Chondrocyte (in vitro differentiated cells): ENCODE data around the gene NEU3. TPM values are rescaled to one million over a fixed set of nuclear protein-coding genes. Genes with fewer than 3 reads are reported as not detected.

Experiments
- DNase-seq: peaks from one replicate; pipeline ENCODE4 v3.0.0; 2021; ENCODE audit warnings: mixed read lengths, low spot score
- H3K27ac Mint-ChIP-seq: one replicate; pipeline ENCODE4 v1.8.0; 2021; ENCODE audit warnings: mild to moderate bottlenecking, moderate library complexity, mixed read lengths; ENCODE audit not compliant: unreplicated experiment
- H3K27me3 Mint-ChIP-seq: 2 replicates; pipeline ENCODE4 v1.8.0; 2021; ENCODE audit warnings: low read depth, mixed read lengths
- H3K36me3 Mint-ChIP-seq: 2 replicates; pipeline ENCODE4 v1.8.0; 2021; ENCODE audit warnings: low read depth, mixed read lengths
- H3K4me1 Mint-ChIP-seq: 2 replicates; pipeline ENCODE4 v1.8.0; 2021; ENCODE audit warnings: low read depth, mild to moderate bottlenecking, mixed read lengths
- H3K4me3 Mint-ChIP-seq: one replicate; pipeline ENCODE4 v1.8.0; 2021; ENCODE audit warnings: mild to moderate bottlenecking, moderate library complexity, mixed read lengths; ENCODE audit not compliant: unreplicated experiment
- H3K9me3 Mint-ChIP-seq: 2 replicates; pipeline ENCODE4 v1.8.0; 2021; ENCODE audit warnings: low read depth, mixed read lengths
- total RNA-seq: library from RNA; stranded (reverse); gene quantifications from 3 replicates; pipeline ENCODE4 v1.2.1, GENCODE V29; 2021
- TF ChIP-seq, protein P1 (sequence below): fragments of 200-600 bp; sonication (generic); IDR thresholded peaks from 2 replicates; pipeline ENCODE4 v1.5.0; 2021; ENCODE audit warnings: antibody characterized with exemption, mild to moderate bottlenecking, moderate library complexity

NEU3 gene
- total RNA-seq, 1 donor from 2014 or later, result 9.4 TPM

DNA sequence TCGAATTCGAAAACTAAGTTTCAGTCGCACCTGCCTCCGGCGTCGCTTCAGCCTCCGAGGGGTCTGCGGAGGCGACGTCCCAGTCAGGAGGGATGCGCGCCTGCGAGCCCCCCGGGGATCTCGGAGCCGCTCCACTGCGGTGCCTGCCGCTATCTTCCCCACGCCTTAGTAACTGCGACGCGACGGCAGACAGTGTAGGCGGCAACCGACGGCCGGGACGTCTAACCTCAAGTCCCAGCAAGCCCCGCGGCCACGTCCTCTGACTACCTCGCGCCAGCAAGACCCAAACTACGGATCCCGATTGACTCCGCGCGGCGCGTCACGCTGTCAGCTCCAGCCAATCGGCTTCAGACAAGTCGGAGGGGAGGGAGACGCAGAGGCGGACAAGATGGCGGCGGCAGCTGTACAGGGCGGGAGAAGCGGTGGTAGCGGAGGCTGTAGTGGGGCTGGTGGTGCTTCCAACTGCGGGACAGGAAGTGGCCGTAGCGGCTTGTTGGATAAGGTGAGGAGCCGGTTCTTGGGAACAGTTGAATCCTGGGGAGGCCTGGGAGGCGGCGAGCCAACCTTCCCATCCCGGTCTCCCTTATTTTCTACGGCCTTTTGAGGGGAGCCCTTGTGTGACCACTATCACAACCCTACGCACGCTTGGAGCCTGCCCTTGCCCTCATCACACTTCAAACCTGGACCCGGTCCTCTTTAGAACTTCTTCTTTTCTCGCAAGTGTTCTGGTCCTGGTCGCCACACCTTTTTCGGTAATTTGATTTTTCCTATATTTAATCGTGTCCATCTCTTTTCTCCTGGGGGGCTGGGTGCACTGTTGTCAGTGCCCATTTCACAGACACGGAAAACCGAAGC, 39.6 kb upstream of the NEU3 start, which contains the start of the genes SPCS2 and XRRA1:
Gene SPCS2 (plus strand): TSS at position 369 of the 855 bp plus-strand sequence. CDS start 20 bp downstream, at position 389.
Gene XRRA1 (minus strand): TSS at position 194 of the 855 bp plus-strand sequence. CDS start 8,213 bp downstream, outside the sequence.
- peak; percentile 100 for DNase-seq
- H3K27me3 Mint-ChIP-seq, result no peaks in the 10 kb centered on the region
- H3K9me3 Mint-ChIP-seq, result no peaks in the 10 kb centered on the region
- no peaks in the 10 kb centered on the region for H3K36me3 Mint-ChIP-seq
- H3K4me1 Mint-ChIP-seq, result peaks cover 33% of the 10 kb centered on the region
- H3K27ac Mint-ChIP-seq, result peak within 1 kb of the TSS; percentile 97
- TF ChIP-seq, protein P1, sequence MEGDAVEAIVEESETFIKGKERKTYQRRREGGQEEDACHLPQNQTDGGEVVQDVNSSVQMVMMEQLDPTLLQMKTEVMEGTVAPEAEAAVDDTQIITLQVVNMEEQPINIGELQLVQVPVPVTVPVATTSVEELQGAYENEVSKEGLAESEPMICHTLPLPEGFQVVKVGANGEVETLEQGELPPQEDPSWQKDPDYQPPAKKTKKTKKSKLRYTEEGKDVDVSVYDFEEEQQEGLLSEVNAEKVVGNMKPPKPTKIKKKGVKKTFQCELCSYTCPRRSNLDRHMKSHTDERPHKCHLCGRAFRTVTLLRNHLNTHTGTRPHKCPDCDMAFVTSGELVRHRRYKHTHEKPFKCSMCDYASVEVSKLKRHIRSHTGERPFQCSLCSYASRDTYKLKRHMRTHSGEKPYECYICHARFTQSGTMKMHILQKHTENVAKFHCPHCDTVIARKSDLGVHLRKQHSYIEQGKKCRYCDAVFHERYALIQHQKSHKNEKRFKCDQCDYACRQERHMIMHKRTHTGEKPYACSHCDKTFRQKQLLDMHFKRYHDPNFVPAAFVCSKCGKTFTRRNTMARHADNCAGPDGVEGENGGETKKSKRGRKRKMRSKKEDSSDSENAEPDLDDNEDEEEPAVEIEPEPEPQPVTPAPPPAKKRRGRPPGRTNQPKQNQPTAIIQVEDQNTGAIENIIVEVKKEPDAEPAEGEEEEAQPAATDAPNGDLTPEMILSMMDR, result no peak
- H3K4me3 Mint-ChIP-seq, result peak within 1 kb of the TSS; percentile 89

DNA sequence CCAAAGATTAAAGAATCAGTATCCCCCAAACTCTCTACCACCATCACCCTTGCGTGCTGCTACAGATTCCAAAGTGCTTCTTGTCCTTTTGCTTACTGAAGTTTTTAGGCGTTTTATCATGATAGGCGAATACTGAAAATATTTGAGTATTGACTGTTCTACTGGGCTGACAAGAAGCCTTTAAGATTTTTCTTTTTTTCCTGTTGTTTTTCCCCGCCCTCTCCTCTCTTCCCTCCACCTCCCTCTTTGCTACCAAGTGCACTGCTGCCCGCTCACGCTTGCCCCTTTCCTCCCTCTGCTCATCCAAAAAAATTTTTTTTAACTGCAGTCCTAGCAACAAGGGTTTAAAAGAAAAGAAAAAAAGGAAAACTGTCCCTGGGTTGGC, 39.0 kb upstream of the NEU3 start:
- peak overlapping the region; percentile 89 for H3K4me3 Mint-ChIP-seq
- peak overlapping the region; percentile 97 for H3K27ac Mint-ChIP-seq
- DNase-seq, result no peak
- H3K9me3 Mint-ChIP-seq, result peaks cover under 1% of the 10 kb centered on the region
- H3K4me1 Mint-ChIP-seq, result peaks cover 33% of the 10 kb centered on the region
- peaks cover under 1% of the 10 kb centered on the region for H3K36me3 Mint-ChIP-seq
- H3K27me3 Mint-ChIP-seq, result no peaks in the 10 kb centered on the region
- TF ChIP-seq, protein P1, result no peak

- Mint-ChIP-seq H3K27ac (peak overlapping the region; percentile 97), H3K4me1 (peaks cover 33% of the 10 kb centered on the region), H3K36me3 (peaks cover 2% of the 10 kb centered on the region), H3K27me3 (no peaks in the 10 kb centered on the region), H3K4me3 (peak overlapping the region; percentile 89), H3K9me3 (peaks cover 2% of the 10 kb centered on the region)
- no peak for DNase-seq
- TF ChIP-seq, protein P1, result no peak
Measured at GRCh38 chr11:74950374-74950969, 38.3 kb upstream of the NEU3 start.

DNA sequence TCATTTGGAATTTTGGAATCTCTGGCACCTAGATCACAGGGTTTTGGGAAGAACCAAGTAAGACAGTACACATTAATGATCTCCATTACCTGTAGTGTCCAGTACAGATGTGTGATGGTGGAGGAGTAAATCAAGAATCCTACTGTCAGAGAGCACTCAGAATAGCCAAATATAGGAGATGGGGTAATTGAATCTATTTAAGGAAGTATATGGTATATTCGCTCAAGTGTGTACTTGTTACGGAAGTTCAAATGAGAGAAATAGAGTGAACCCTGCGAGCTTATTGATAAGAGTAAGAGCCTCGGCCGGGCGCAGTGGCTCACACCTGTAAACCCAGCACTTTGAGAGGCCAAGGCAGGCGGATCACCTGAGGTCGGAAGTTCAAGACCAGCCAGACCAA, 37.5 kb upstream of the NEU3 start:
- peaks cover 2% of the 10 kb centered on the region for H3K9me3 Mint-ChIP-seq
- peaks cover 36% of the 10 kb centered on the region for H3K4me1 Mint-ChIP-seq
- TF ChIP-seq, protein P1, result no peak
- H3K27ac Mint-ChIP-seq, result no peak overlapping the region
- no peaks in the 10 kb centered on the region for H3K27me3 Mint-ChIP-seq
- no peak overlapping the region for H3K4me3 Mint-ChIP-seq
- DNase-seq, result no peak
- peaks cover 2% of the 10 kb centered on the region for H3K36me3 Mint-ChIP-seq

DNA sequence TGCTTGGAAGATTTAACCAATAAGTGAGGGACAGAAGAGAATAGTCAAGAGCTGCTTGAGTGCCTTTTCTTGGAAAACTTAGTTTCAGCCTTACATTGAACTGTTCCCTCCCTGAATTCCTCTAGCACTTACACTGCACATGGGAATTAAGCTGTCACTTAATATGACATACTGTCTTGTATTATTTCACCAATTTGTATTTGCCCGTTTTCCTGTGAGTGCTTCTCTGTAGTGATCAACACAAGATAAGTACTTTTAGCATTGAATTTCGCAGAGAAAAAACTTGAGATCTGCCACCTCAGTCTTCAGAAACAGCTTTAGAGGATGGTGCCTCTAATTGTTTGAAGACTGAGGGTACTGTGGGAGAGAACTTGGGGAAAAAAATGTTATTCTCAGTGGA, 36.0 kb upstream of the NEU3 start:
- TF ChIP-seq, protein P1, result no peak
- Mint-ChIP-seq H3K9me3 (peaks cover 2% of the 10 kb centered on the region), H3K4me1 (peaks cover 49% of the 10 kb centered on the region), H3K27me3 (no peaks in the 10 kb centered on the region), H3K27ac (peak overlapping the region; percentile 14), H3K4me3 (no peak overlapping the region), H3K36me3 (peaks cover 2% of the 10 kb centered on the region)
- DNase-seq, result no peak
